ES-I3 (cell line): ENCODE data around the gene ALDOA.
"Not testable (repeated sequence)": the region's sequence is repeated elsewhere in the genome, so short reads cannot be mapped to it uniquely, and the experiment has no call there.

Experiments used
- H3K36me3 ChIP-seq: 2 replicates; pipeline ENCODE4 v1.6.1; 2013; ENCODE audit warnings: mild to moderate bottlenecking, low read length, control low read depth, moderate library complexity; ENCODE audit not compliant: insufficient read depth
- H3K4me1 ChIP-seq: 2 replicates; pipeline ENCODE4 v1.6.1; 2013; ENCODE audit warnings: mild to moderate bottlenecking, control low read depth, low read length; ENCODE audit not compliant: insufficient read depth
- H3K9ac ChIP-seq: 2 replicates; pipeline ENCODE4 v1.6.1; 2013; ENCODE audit warnings: low read depth, mild to moderate bottlenecking, low read length, moderate library complexity
- H3K9me3 ChIP-seq: 2 replicates; pipeline ENCODE4 v1.6.1; 2013; ENCODE audit warnings: mild to moderate bottlenecking, low read length, moderate library complexity; ENCODE audit not compliant: control insufficient read depth, insufficient read depth

The ALDOA gene

DNA sequence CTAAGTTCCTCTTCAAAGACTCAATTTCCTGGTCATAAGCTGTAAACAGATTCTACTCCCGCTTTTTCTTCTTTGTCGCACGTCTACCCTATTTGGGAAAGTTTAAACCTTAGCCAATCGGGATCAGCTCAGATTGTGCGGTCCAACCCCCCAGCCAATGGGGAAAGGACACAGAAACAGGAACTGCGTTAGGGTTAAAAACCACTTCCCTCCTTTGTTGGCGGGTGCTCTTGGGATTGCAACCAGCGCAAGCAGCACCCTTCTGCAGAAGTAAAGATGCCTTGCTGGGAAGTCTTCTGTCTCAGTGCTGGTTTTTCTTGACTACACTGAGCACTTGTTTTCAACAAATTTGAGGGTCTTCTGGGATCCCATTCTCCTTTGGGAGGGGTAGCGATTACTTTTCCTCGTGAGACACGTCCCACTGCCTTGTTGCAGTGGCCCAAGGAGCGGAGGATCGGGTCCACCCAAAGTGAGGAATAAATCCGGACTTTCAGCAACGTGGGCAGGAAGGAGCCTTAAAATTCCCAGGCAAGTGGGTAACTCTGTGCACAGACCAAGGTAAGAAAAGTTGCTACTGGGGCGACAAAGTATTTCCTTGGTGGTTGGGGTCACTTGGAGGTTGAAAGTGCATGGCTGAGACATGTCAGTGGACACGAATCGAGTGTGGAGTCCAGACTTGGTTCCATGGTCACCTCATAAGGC is 31.5 kb downstream of the ALDOA start:
- Histone ChIP-seq H3K9me3 (peaks cover 19% of the 10 kb centered on the region), H3K9ac (peak overlapping the region; percentile 52; the same call in 1 of the 2 replicates), H3K4me1 (no peaks in the 10 kb centered on the region), H3K36me3 (no peaks in the 10 kb centered on the region)

DNA sequence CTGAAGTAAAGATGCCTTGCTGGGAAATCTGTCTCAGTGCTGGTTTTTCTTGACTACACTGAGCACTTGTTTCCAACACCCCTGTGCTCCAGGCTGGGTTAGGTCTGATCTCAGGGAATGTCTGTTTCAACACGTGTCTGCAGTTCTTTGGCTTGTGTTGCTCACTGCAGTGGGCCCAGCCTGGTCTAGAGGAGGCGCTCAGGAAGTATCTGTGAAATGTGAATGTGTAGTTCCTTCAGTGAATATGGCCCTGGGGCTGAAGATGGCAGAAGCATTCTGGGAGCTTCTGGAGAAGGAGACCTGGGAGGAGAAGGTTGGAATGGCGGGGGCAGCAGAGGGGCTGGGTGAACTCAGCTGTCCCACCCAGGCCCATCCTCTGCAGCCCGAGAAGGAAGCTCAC is 38.5 kb downstream of the ALDOA start:
- Histone ChIP-seq H3K4me1 (no peaks in the 10 kb centered on the region), H3K36me3 (no peaks in the 10 kb centered on the region), H3K9ac (no peak overlapping the region), H3K9me3 (no peaks in the 10 kb centered on the region)

- Histone ChIP-seq H3K9ac (no peak overlapping the region), H3K4me1 (no peaks in the 10 kb centered on the region), H3K36me3 (no peaks in the 10 kb centered on the region), H3K9me3 (no peaks in the 10 kb centered on the region)
Measured at GRCh38 chr16:30104492-30104891, 38.9 kb downstream of the ALDOA start.

DNA sequence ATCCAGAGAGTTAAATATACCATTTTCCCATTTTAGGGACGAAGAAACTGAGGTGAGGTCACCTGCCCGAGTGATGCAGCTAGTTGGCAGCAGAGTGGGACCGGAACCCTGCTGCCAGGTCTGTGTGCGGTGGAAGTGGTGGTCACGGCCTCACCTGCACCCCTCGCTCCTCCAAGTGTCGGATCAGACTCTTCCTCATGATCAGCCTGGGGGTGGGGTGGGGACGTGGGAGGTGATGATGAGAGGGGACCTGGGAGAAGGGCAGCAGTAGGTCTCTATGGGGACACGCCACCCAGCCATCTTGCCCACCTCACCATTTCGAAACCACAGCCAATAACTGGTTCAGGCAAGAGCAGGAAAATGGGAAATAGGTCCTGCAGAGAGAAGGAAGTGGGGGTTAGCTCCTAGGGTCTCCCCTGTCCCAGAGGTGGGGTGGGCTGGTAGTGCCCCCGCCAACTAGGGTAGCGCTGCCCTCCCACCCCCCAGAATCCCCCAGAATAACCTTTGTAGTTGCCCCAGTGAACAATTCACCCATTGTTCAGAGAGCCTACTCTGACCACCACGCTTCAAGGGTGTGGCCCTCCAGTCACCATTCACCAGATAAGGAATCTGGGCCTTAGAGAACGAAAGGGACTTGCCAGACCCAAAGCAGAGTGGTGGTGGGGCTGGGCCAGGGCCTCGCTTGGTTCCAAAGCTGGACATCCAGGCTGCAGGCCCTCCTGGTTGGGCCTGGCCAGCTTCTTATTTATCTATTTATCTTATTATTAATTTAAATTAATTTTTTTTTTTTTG is 42.7 kb downstream of the ALDOA start:
- Histone ChIP-seq H3K9me3 (no peaks in the 10 kb centered on the region), H3K4me1 (0 out of 2 replicates have a peak, but pooled peaks cover 3% of the 10 kb centered on the region), H3K36me3 (no peaks in the 10 kb centered on the region), H3K9ac (no peak overlapping the region)

DNA sequence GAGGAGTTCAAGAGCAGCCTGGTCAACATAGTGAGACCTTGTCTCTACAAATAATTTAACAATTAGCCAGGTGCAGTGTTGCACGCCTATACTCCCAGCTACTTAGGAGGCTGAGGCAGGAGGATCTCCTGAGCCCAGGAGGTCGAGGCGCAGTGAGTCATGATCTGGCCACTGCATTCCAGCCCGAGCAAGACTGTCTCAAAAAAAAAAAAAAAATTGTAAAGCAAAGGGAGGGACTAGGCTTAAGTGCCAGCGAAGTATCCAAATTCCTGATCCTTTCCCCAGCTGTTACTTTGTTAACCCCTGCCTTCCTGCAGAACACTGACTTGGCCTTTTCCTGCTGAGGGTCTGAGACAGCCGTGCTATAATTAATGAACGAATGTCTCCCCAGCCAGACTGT is 45.1 kb downstream of the ALDOA start:
- no peaks in the 10 kb centered on the region for H3K36me3 ChIP-seq

DNA sequence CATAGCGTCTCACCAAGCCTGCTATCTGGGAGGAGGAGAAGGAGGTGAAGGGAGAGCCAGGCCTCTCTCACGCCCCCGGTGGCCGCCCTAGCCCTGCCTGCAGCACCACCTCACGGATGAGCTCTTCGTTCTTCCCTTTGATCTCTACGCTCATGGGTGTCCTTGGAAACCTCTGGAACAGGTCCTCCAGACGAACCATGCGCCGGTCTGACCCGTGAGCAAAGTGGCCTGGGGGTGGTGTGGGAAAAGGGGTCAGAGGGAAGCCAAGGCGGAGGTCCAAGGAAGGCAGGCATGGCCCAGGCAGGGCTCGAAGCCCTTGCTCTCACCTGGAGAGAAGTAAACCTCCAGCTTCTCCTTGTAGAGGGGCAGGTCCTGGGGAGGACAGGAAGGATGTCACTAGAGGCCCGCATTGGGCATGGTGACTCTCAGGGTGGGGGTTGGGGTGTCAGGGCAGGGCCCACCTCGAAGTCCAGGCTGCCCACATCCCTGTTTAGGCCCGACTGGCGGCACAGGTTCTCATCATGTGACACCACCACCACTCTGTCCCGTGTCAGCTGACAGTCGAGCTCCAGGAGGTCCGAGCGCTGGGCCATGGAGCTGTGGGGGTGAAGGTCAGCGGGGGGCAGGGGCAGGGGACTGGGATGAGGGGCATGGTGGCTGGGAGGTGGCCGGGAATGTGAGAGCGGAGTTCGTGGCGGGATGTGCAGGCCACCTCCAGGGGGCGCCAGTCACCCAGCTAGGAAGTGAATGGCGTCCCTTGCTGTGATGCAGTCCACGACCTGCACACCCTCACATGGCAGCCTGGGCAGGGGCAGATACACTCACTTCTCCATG is 46.9 kb downstream of the ALDOA start:
- Histone ChIP-seq H3K4me1 (0 out of 2 replicates have a peak, but pooled peaks cover 3% of the 10 kb centered on the region), H3K9me3 (no peaks in the 10 kb centered on the region), H3K9ac (no peak overlapping the region), H3K36me3 (no peaks in the 10 kb centered on the region)

More for the DNA sequence above, 45.1 kb downstream of the ALDOA start:
- Histone ChIP-seq H3K4me1 (0 out of 2 replicates have a peak, but pooled peaks cover 3% of the 10 kb centered on the region), H3K9ac (no peak overlapping the region), H3K9me3 (no peaks in the 10 kb centered on the region)

DNA sequence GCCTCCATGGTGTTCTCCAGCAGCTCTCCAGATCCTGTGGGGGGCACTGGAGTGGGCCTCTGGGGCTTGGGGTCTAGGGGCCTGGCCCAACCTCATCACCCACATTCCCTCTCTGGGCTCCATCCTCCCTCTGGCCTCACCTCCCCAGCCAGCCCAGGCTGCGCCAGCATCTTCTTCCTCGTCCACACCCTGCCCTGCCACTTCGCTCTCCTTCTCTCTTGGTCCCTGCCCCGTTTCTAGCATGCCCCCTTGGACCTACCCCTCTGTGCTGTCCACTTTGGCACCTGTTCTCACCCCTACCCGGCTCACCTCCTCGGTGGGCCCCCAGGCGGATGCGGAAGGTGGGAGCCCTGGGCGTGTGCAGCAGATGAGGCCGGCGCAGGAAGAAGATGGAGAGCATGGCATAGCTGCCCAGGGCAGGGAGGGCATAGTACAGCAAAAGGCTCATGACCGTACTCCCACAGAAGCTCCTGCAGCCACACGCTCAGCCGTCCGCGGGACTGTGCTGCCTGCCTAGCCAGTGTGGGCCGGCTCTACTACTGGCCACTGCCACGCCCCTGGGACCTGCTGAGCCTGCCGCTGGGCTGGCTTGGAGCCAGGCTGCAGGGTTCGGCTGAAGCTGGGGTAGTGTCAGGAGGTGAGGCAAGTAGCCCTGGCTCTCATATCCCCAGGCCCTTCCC is 47.6 kb downstream of the ALDOA start, which contains the start of gene GDPD3:
TSS of gene GDPD3 (minus strand) at position 507 of the 680 bp plus-strand sequence. CDS start at position 448, 59 bp downstream.
- Histone ChIP-seq H3K9ac (no peak within 1 kb of the TSS), H3K9me3 (no peaks in the 10 kb centered on the region), H3K36me3 (peaks cover 2% of the 10 kb centered on the region; the same call in 1 of the 2 replicates), H3K4me1 (0 out of 2 replicates have a peak, but pooled peaks cover 3% of the 10 kb centered on the region)

GRCh38 chr16:30113711-30114333 is 48.3 kb downstream of the ALDOA start:
- 0 out of 2 replicates have a peak, but pooled peaks cover 3% of the 10 kb centered on the region for H3K4me1 ChIP-seq
- peaks cover 3% of the 10 kb centered on the region; the same call in 1 of the 2 replicates for H3K36me3 ChIP-seq
- H3K9ac ChIP-seq = no peak overlapping the region
- no peaks in the 10 kb centered on the region for H3K9me3 ChIP-seq

GRCh38 chr16:30114411-30114810 is 48.9 kb downstream of the ALDOA start:
- Histone ChIP-seq H3K4me1 (0 out of 2 replicates have a peak, but pooled peaks cover 3% of the 10 kb centered on the region), H3K36me3 (peaks cover 3% of the 10 kb centered on the region; the same call in 1 of the 2 replicates), H3K9ac (no peak overlapping the region), H3K9me3 (no peaks in the 10 kb centered on the region)

DNA sequence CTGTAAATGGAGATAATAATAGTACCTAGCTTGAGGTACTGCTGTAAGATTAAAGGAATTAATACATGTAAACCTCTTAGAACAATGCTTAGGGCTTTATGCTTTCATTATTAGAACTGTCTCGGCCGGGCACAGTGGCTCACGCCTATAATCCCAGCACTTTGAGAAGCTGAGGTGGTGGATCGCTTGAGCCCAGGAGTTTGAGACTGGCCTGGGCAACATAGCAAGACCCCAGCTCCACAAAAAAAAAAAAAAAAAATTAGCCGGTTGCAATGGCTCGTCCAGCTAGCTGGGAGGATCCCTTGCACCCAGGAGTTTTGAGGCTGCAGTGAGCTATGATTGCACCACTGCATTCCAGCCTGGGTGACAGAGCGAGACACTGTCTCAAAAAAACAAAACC is 49.3 kb downstream of the ALDOA start:
- not testable (repeated sequence) for H3K4me1 ChIP-seq, H3K9me3 ChIP-seq, H3K36me3 ChIP-seq, H3K9ac ChIP-seq

- H3K9ac ChIP-seq = no peak overlapping the region
- no peaks in the 10 kb centered on the region for H3K9me3 ChIP-seq
- H3K36me3 ChIP-seq = peaks cover 3% of the 10 kb centered on the region; the same call in 1 of the 2 replicates
- 0 out of 2 replicates have a peak, but pooled peaks cover 3% of the 10 kb centered on the region for H3K4me1 ChIP-seq
Measured at GRCh38 chr16:30115238-30115637, 49.7 kb downstream of the ALDOA start.

DNA sequence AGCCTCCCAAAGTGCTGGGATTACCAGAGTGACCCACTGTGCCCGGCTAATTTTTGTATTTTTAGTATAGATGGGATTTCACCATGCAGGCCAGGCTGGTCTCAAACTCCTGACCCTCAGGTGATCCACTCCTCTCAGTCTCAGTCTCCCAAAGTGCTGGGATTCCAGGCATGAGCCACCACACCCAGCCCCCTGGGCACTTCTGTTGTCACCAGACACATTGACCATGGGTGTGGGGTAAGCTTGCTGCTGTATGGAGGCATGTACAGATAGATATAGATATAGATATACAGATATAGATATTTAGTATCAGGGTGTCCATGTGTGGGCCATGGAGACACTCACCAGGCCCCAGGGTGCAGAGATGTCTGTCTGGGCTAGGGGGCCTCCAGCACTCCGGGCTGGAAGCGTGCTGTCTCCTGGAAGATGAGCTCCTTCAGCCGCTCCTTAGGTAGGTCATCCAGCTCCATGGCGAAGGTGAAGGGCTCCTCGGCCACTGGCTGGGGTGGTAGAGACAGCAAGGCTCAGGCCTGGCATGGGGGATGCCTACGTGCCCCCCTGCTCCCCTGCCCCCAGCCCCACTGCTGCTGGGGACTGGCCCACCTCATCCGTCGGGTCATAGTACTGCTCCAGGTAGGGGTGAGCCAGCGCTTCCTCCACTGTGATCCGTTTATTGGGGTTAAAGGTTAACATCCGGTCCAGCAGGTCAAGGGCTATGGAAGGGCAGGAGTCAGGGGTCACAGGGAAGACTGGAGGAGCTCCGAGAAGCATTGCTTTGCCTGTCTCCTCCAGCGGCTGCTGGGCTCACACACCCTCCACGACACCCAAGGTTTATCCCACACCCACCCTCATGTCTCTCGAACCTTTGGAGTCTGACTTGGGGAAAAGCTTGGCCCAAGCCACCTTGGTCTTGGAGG is 51.0 kb downstream of the ALDOA start:
- Histone ChIP-seq H3K9me3 (no peaks in the 10 kb centered on the region), H3K4me1 (0 out of 2 replicates have a peak, but pooled peaks cover 3% of the 10 kb centered on the region), H3K36me3 (peaks cover 3% of the 10 kb centered on the region; the same call in 1 of the 2 replicates), H3K9ac (no peak overlapping the region)
